Kidney epithelial cell (primary cell): ENCODE data around the gene SORCS3. TPM values are rescaled to one million over a fixed set of nuclear protein-coding genes. Genes with fewer than 3 reads are reported as not detected.

ENCODE experiments used
- DNase-seq: peaks from one replicate; pipeline ENCODE4 v3.0.0-alpha.2; 2010; ENCODE audit warnings: low read depth
- H3K27me3 ChIP-seq: 2 replicates; pipeline ENCODE4 v1.6.0; 2011; ENCODE audit warnings: low read length; ENCODE audit not compliant: control insufficient read depth, insufficient read depth
- H3K36me3 ChIP-seq: 2 replicates; pipeline ENCODE4 v1.5.1; 2011; ENCODE audit warnings: low read length; ENCODE audit not compliant: control insufficient read depth, insufficient read depth
- H3K4me3 ChIP-seq: 2 replicates; pipeline ENCODE4 v1.5.1; 2011; ENCODE audit warnings: low read depth, mild to moderate bottlenecking, control low read depth, low read length
- total RNA-seq: library from RNA; depleted of rRNA; stranded (reverse); fragments of >200 nt; gene quantifications from 2 replicates; pipeline ENCODE4 v1.2.3, GENCODE V29; 2015
- TF ChIP-seq, protein P1 (sequence below): IDR thresholded peaks from 2 replicates; pipeline ENCODE4 v1.5.1; 2011; ENCODE audit warnings: mild to moderate bottlenecking, moderate library complexity, low read length, control low read depth, inconsistent platforms; ENCODE audit not compliant: insufficient read depth, poor library complexity, severe bottlenecking

Gene SORCS3
- total RNA-seq, 1 donor from 2014 or later, result 0.96 TPM

DNA sequence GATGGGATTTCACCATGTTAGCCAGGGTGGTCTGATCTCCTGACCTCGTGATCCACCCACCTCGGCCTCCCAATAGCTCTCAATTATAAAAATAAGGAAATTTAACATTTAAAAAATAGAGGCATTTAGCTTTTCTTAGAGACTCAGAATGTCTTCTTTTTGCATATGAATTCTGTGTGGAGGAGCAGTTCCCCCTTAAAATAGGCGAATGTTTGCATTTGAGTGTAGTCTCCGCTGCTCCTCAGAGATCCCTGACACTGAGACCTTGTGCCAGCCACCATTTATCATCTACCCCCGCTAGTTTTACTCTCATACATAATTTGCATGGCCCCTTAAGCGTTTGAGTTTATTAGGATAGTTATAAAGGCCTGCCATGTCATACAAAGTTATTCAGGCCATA is 461.9 kb downstream of the SORCS3 start:
- DNase-seq, result no peak
- TF ChIP-seq, protein P1, sequence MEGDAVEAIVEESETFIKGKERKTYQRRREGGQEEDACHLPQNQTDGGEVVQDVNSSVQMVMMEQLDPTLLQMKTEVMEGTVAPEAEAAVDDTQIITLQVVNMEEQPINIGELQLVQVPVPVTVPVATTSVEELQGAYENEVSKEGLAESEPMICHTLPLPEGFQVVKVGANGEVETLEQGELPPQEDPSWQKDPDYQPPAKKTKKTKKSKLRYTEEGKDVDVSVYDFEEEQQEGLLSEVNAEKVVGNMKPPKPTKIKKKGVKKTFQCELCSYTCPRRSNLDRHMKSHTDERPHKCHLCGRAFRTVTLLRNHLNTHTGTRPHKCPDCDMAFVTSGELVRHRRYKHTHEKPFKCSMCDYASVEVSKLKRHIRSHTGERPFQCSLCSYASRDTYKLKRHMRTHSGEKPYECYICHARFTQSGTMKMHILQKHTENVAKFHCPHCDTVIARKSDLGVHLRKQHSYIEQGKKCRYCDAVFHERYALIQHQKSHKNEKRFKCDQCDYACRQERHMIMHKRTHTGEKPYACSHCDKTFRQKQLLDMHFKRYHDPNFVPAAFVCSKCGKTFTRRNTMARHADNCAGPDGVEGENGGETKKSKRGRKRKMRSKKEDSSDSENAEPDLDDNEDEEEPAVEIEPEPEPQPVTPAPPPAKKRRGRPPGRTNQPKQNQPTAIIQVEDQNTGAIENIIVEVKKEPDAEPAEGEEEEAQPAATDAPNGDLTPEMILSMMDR, result no peak
- H3K4me3 ChIP-seq, result no peak overlapping the region
- no peaks in the 10 kb centered on the region for H3K36me3 ChIP-seq
- no peaks in the 10 kb centered on the region for H3K27me3 ChIP-seq

DNA sequence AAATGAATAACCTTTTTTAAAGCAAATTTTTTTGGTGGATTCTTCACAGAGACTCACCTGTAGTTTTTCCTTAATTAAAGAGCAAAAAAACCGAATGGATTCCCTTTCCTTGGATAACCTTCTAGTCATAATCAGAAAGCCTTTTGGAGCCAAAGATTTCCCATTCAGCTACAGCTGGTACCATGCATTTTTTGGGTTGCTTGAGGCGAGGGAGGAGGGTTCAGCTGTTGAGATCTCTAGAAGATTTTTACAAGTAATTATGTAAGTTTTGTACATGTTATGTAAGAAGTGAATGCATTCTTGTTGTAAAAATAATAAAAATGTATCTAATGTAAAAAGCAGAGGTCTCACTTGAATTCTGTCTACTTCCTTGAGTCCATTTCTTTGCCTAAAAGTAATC is 463.2 kb downstream of the SORCS3 start:
- H3K27me3 ChIP-seq, result no peaks in the 10 kb centered on the region
- H3K4me3 ChIP-seq, result no peak overlapping the region
- DNase-seq, result no peak
- no peaks in the 10 kb centered on the region for H3K36me3 ChIP-seq
- TF ChIP-seq, protein P1, result no peak

DNA sequence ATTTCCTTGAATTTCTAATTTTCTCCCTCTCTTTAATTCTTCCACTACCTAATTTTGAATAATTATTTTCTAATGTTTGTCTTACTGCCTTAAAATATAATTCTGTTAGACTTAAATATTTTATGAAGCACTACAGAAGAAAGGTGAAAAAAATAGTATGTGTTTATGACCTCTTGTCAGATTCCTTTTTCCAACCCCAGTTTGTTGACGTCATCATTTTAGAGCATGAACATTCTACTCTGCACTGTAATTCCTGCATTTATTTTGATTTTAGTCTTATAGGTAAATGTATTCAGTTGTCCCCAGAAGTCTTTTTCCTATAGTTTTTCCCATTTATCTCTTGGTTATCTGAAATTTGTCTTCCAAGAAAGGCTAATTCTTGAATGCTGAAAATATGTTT is 468.1 kb downstream of the SORCS3 start:
- Histone ChIP-seq H3K4me3 (no peak overlapping the region), H3K27me3 (no peaks in the 10 kb centered on the region), H3K36me3 (no peaks in the 10 kb centered on the region)
- TF ChIP-seq, protein P1, result no peak
- no peak for DNase-seq

DNA sequence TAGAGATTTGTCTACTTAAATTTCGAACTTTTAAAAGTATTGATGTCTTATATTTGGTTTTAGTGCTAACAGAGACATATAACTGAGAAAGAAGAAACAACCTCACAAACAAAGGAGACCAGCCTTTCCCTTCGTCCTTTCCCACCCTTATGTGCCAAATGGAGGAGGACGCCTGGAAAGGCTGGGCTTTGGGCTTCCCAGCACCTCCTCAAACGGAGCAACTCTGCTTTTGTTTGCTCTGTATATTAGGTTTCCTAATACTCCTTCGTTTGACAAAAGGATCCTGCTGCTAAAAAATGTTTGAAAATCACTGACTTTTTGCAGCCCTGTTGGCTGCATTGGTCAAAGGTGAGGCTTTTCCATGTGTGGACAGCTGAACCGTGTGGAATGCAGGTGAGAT is 471.8 kb downstream of the SORCS3 start:
- DNase-seq, result no peak
- no peaks in the 10 kb centered on the region for H3K27me3 ChIP-seq
- TF ChIP-seq, protein P1, result no peak
- H3K36me3 ChIP-seq, result no peaks in the 10 kb centered on the region
- H3K4me3 ChIP-seq, result no peak overlapping the region

DNA sequence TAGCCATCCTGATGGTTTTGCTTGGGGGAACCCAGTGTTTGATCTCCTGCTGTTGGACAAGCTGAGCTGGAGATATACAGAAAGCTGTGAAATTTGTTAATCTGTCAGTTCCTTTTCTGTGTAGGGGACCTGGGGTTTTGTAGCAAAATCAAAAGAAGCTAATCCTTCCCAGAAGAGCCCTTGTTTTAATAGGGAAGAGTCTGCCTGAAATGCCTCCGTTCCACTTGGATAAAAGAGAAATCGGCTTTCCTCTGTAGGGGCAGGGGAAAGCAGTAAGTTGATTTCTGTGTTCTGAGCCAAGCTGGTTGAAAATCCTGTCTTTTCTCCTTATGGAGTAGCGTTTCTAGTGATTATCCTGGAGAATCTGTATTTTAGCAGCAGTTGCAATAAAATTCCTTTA is 472.6 kb downstream of the SORCS3 start:
- no peak for DNase-seq
- Histone ChIP-seq H3K27me3 (no peaks in the 10 kb centered on the region), H3K4me3 (no peak overlapping the region), H3K36me3 (no peaks in the 10 kb centered on the region)
- TF ChIP-seq, protein P1, result no peak

DNA sequence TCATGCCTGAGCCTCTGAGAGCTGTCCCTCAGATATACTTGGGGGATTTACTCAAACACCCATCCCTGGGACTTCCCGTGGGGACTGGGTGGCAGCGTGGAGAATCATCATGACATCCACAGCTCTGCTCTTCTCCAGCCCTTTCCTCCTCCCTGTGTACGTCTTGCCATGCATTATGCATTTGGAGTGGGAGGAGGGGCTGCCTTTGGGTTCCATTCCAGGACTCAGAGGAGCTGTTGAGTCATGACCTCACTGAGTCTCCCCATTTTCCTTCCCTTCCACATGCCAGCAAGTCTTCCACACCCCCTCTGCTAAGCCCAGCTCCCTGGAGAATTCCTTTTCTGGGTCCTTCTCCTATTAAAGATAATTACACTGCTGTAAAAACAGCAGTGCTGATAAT is 480.7 kb downstream of the SORCS3 start:
- TF ChIP-seq, protein P1, result no peak
- DNase-seq, result no peak

More for the DNA sequence above, 480.7 kb downstream of the SORCS3 start:
- Histone ChIP-seq H3K4me3 (no peak overlapping the region), H3K36me3 (no peaks in the 10 kb centered on the region), H3K27me3 (no peaks in the 10 kb centered on the region)
